ENCODE measurements around the gene PPP1R9A.

DNA sequence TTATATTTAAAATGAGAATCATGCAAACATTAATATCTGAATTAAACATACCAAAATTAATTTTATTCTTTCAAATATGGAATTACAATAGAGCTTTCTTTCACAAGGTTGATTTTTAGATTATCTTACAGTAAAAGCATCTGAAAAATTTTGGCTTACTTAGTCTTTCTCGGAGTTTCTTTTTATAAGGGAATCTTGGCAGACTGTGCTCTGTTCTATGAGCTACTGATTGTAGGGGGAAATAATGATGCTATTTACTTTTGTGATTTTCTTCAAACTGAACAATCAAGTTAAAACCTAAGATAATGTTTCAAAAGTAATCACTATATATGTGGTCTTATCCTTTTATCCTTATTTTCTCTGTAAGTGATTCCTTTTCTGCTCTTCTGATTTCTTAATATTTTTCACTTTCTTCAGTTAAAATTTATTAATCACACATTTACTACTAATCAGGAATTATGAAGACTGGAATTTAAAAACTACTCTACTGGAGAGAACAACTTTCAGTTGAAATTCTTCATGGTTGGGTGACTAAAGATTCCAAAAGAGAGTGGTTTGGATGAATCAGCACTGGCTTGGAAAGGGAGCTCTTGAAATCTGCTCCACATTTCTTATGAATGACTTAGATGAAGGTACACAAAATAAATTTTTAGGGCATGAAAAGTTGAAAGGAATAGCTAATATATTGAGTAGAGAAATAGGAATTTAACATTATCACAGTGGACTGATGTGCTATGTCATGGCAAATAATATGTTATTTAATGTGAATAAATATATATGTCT, 103.9 kb downstream of the PPP1R9A start:
- TF ChIP-seq RARB (CRISPR knock-in tag; IDR thresholded peaks at IDR 0.05) (no peak), ZFP30 (CRISPR knock-in tag; IDR thresholded peaks at IDR 0.05) (no peak), ZNF565 (CRISPR knock-in tag; conservative IDR thresholded peaks at IDR 0.05; ENCODE audit: low read depth) (no peak), ESRRG (CRISPR knock-in tag; IDR thresholded peaks at IDR 0.05) (no peak)

Measured in SK-N-SH treated with all-trans-retinoic acid at 6 μM for 48 hours (cell line).